Thymus (tissue), 11 donors: ENCODE results near the gene SFMBT2. TPM values are rescaled to one million over a fixed set of nuclear protein-coding genes. Genes with fewer than 3 reads are reported as not detected.
A peak's percentile ranks its signal among the peaks of the same experiment; 100 is the strongest.

Source experiments
- DNase-seq, 9 donors: peaks; one replicate each; pipeline ENCODE4 v3.0.0-alpha.2; 2013; ENCODE audit warnings: low spot score in 9 of 9, low read depth in 6 of 9, missing footprints in 1 of 9
- H3K27ac ChIP-seq, 2 donors: one replicate each; pipeline ENCODE4 v1.5.1; 2013; ENCODE audit warnings: control low read depth in 1 of 2, low read depth in 1 of 2, low read length in 1 of 2, mild to moderate bottlenecking in 1 of 2, moderate library complexity in 1 of 2
- H3K27me3 ChIP-seq, 2 donors: one replicate each; pipeline ENCODE4 v1.5.1; 2013; ENCODE audit warnings: low read length in 1 of 2; ENCODE audit not compliant: control insufficient read depth in 2 of 2, insufficient read depth in 1 of 2
- H3K36me3 ChIP-seq, 2 donors: one replicate each; pipeline ENCODE4 v1.5.1; 2013; ENCODE audit warnings: low read length in 1 of 2, mild to moderate bottlenecking in 1 of 2, moderate library complexity in 1 of 2; ENCODE audit not compliant: control insufficient read depth in 2 of 2, insufficient read depth in 2 of 2
- H3K4me1 ChIP-seq, 2 donors: one replicate each; pipeline ENCODE4 v1.5.1; 2013; ENCODE audit warnings: low read length in 2 of 2; ENCODE audit not compliant: control insufficient read depth in 2 of 2, insufficient read depth in 2 of 2
- H3K4me3 ChIP-seq, 2 donors: one replicate each; pipeline ENCODE4 v1.5.1; 2013; ENCODE audit warnings: low read length in 2 of 2, control low read depth in 1 of 2, mild to moderate bottlenecking in 1 of 2
- H3K9me3 ChIP-seq, 2 donors: one replicate each; pipeline ENCODE4 v1.5.1; 2013; ENCODE audit warnings: low read length in 1 of 2, mild to moderate bottlenecking in 1 of 2; ENCODE audit not compliant: control insufficient read depth in 2 of 2, insufficient read depth in 1 of 2
- WGBS: extraction: QIAGEN DNeasy Blood & Tissue Kit; methylation state at CpG from one replicate; pipeline ENCODE4 v1.1.7; 2013; 5-methylcytosine and 5-hydroxymethylcytosine counted together
- polyA plus RNA-seq: library from polyadenylated mRNA; stranded (reverse); fragments of 200-250 nt; gene quantifications from one replicate; pipeline ENCODE4 v1.2.3, GENCODE V29; 2013
- total RNA-seq: library from RNA; stranded (reverse); fragments of 120-200 nt; gene quantifications from one replicate; pipeline ENCODE4 v1.2.4, GENCODE V29; 2013
- donor health status: healthy.

SFMBT2 gene
- total and polyA plus RNA-seq, 2 donors = 8.8 to 9.7 TPM

- Histone ChIP-seq H3K4me3 (no peak overlapping the region), H3K36me3 (no peaks in the 10 kb centered on the region), H3K9me3 (no peaks in the 10 kb centered on the region), H3K27ac (no peak overlapping the region), H3K27me3 (no peaks in the 10 kb centered on the region), H3K4me1 (peaks cover 0 to 8% of the 10 kb centered on the region in 2 donors)
- DNase-seq = no peak
- 96% methylated on average over 5 of the region's 5 CpGs for WGBS
Measured at GRCh38 chr10:7428673-7429350, 18.0 kb upstream of the SFMBT2 start.

- Histone ChIP-seq H3K27me3 (no peaks in the 10 kb centered on the region), H3K4me3 (no peak overlapping the region), H3K27ac (no peak overlapping the region), H3K36me3 (no peaks in the 10 kb centered on the region), H3K9me3 (no peaks in the 10 kb centered on the region), H3K4me1 (peaks cover 0 to 8% of the 10 kb centered on the region in 2 donors)
- WGBS = 95% methylated on average over 4 of the region's 4 CpGs
- no peak for DNase-seq
Measured at GRCh38 chr10:7426349-7426748, 15.5 kb upstream of the SFMBT2 start.

- Histone ChIP-seq H3K27me3 (no peaks in the 10 kb centered on the region), H3K4me1 (peaks cover 0 to 8% of the 10 kb centered on the region in 2 donors), H3K36me3 (no peaks in the 10 kb centered on the region), H3K27ac (no peak overlapping the region), H3K9me3 (no peaks in the 10 kb centered on the region), H3K4me3 (no peak overlapping the region)
- no peak for DNase-seq
- 93% methylated on average over 5 of the region's 5 CpGs for WGBS
Measured at GRCh38 chr10:7425691-7426090, 14.9 kb upstream of the SFMBT2 start.

GRCh38 chr10:7424919-7425318 lies 14.1 kb upstream of the SFMBT2 start:
- DNase-seq = peak in 1 of 9 donors; percentile 33
- H3K36me3 ChIP-seq = no peaks in the 10 kb centered on the region
- WGBS = 90% methylated on average over 3 of the region's 3 CpGs
- peaks cover 0 to 8% of the 10 kb centered on the region in 2 donors for H3K4me1 ChIP-seq
- H3K4me3 ChIP-seq = no peak overlapping the region
- no peaks in the 10 kb centered on the region for H3K9me3 ChIP-seq
- H3K27me3 ChIP-seq = no peaks in the 10 kb centered on the region
- no peak overlapping the region for H3K27ac ChIP-seq

GRCh38 chr10:7424315-7424714 lies 13.5 kb upstream of the SFMBT2 start:
- no peaks in the 10 kb centered on the region for H3K9me3 ChIP-seq

GRCh38 chr10:7423521-7423920 lies 12.7 kb upstream of the SFMBT2 start:
- Histone ChIP-seq H3K9me3 (no peaks in the 10 kb centered on the region), H3K27ac (no peak overlapping the region), H3K36me3 (no peaks in the 10 kb centered on the region), H3K27me3 (no peaks in the 10 kb centered on the region), H3K4me3 (no peak overlapping the region), H3K4me1 (peaks cover 0 to 8% of the 10 kb centered on the region in 2 donors)
- no peak for DNase-seq
- WGBS = 80% methylated on average over 6 of the region's 6 CpGs

More at GRCh38 chr10:7424315-7424714, 13.5 kb upstream of the SFMBT2 start:
- 84% methylated on average over 12 of the region's 12 CpGs for WGBS
- peak in 3 of 9 donors; percentile 15 to 48 (median 21) for DNase-seq
- H3K27me3 ChIP-seq = no peaks in the 10 kb centered on the region
- peaks cover 0 to 8% of the 10 kb centered on the region in 2 donors for H3K4me1 ChIP-seq
- H3K27ac ChIP-seq = no peak overlapping the region
- no peak overlapping the region for H3K4me3 ChIP-seq
- no peaks in the 10 kb centered on the region for H3K36me3 ChIP-seq

- Histone ChIP-seq H3K36me3 (no peaks in the 10 kb centered on the region), H3K4me1 (peaks cover 8 to 17% of the 10 kb centered on the region in 2 donors), H3K9me3 (no peaks in the 10 kb centered on the region), H3K27ac (no peak overlapping the region), H3K27me3 (no peaks in the 10 kb centered on the region), H3K4me3 (no peak overlapping the region)
- DNase-seq = no peak
- 97% methylated on average over 1 of the region's 1 CpG for WGBS
Measured at GRCh38 chr10:7421526-7421925, 10.7 kb upstream of the SFMBT2 start.

GRCh38 chr10:7419998-7420397 lies 9.2 kb upstream of the SFMBT2 start:
- WGBS = 97% methylated on average over 8 of the region's 8 CpGs
- Histone ChIP-seq H3K9me3 (no peaks in the 10 kb centered on the region), H3K27me3 (peaks cover 0 to 2% of the 10 kb centered on the region in 2 donors), H3K27ac (no peak overlapping the region), H3K4me3 (no peak overlapping the region), H3K4me1 (peaks cover 8 to 14% of the 10 kb centered on the region in 2 donors), H3K36me3 (no peaks in the 10 kb centered on the region)
- DNase-seq = no peak

- WGBS = 1% methylated on average over 1 of the region's 1 CpG
- H3K4me3 ChIP-seq = no peak overlapping the region
- no peaks in the 10 kb centered on the region for H3K36me3 ChIP-seq
- no peaks in the 10 kb centered on the region for H3K9me3 ChIP-seq
- H3K27me3 ChIP-seq = peaks cover 14 to 21% of the 10 kb centered on the region in 2 donors
- peak in 3 of 9 donors; percentile 36 to 66 (median 37) for DNase-seq
- no peak overlapping the region for H3K27ac ChIP-seq
- H3K4me1 ChIP-seq = peaks cover 8 to 13% of the 10 kb centered on the region in 2 donors
Measured at GRCh38 chr10:7417807-7418206, 7.0 kb upstream of the SFMBT2 start.
